ENCODE data around the gene ADK. TPM values are rescaled to one million over a fixed set of nuclear protein-coding genes. Genes with fewer than 3 reads are reported as not detected.

ADK gene
- total and polyA plus RNA-seq, 2 of the 4 experiments (the other 2 are of a cell fraction): 30.6 to 40.9 TPM

DNA sequence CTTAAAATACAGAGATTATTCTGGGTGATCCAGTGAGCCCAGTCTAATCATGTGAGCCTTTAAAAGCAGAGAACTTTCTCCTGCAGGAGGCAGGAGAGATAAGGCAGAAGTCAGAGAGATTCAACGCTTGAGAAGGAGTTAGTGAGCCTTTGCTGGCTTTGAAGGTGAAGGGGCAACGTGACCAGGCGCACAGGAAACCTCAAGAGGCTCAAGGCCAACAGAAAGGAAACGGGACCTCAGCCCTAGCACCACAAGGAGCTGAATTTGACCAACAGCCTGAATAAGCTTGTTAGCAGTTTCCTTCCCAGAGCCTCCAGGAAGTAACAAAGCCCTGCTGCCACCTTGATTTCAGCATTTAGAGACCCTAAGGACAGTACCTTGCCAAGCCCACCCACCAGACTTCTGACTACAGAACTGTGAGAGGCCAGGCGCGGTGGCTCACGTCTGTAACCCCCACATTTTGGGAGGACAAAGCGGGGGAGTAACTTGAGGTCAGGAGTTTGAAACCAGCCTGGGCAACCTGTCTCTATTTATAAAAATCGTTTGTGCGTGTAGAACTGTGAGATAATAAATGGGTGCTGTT, 588.1 kb downstream of the ADK start:
- H3K79me1 ChIP-seq (ENCODE audit: low read depth in 1 of 2, low read length in 2 of 2): no peaks in the 10 kb centered on the region
- H3K9me1 ChIP-seq (ENCODE audit: insufficient read depth, low read length): peaks cover 6% of the 10 kb centered on the region; the same call in 1 of the 2 replicates
- no peak overlapping the region for H3K18ac ChIP-seq (ENCODE audit: low read depth, low read length)
- no peak overlapping the region for H2AK5ac ChIP-seq (ENCODE audit: low read depth, low read length)
- no peak overlapping the region for H3K4me2 ChIP-seq (ENCODE audit: low read depth, low read length)
- no peaks in the 10 kb centered on the region for H3K9me3 ChIP-seq (ENCODE audit: control insufficient read depth, insufficient read depth, low read length)
- H3K9ac ChIP-seq (ENCODE audit: low read depth, low read length): no peak overlapping the region
- ChIA-PET CTCF (interaction anchor here (0.7 to 1.2 kb wide), 2 partner anchors 9 to 585 kb away, joined by 3 read pairs; no protein-coding TSS in a partner anchor), POLR2A (ENCODE audit: unreplicated experiment) (interaction anchor here (0.7 kb wide), 1 partner anchor 311 kb away, joined by 3 read pairs; no protein-coding TSS in a partner anchor)
- H4K91ac ChIP-seq (ENCODE audit: insufficient read depth, low read depth, low read length): no peak overlapping the region
- H3K23ac ChIP-seq (ENCODE audit: low read depth, low read length): no peak overlapping the region
- no TSS peak for BruUV-seq (replicated peaks)
- 80% methylated on average over 3 of the region's 10 CpGs; no CpG with 5 or more reads in 1 of the 2 experiments for WGBS, 2 experiments (ENCODE audit: extremely low coverage in 2 of 2, insufficient read length in 1 of 2)
- H4K5ac ChIP-seq (ENCODE audit: low read depth, low read length): no peak overlapping the region
- H3K56ac ChIP-seq (ENCODE audit: extremely low read depth, insufficient read depth, low read length): no peak overlapping the region
- no peak overlapping the region for H2BK20ac ChIP-seq (ENCODE audit: low read depth, low read length)
- no peak overlapping the region for H4K8ac ChIP-seq (ENCODE audit: low read depth in 2 of 2, low read length in 2 of 2)
- no peak for ATAC-seq (ENCODE audit: low read depth)
- intact Hi-C loops (cut with micrococcal nuclease) (no loop called here), dilution Hi-C loops (cut with HindIII; ENCODE audit: low sequenced_read_pairs, unreplicated experiment) (no loop called here), in situ Hi-C loops (cut with MboI; ENCODE audit: low sequenced_read_pairs) (no loop called here)
- H2AFZ ChIP-seq (replicated peaks; ENCODE audit: low read length, poor library complexity): peak overlapping the region; percentile 9
- H2BK15ac ChIP-seq (ENCODE audit: low read depth, low read length): no peak overlapping the region
- no peaks in the 10 kb centered on the region for H4K20me1 ChIP-seq (ENCODE audit: insufficient read depth, low read length)
- H3K4ac ChIP-seq (ENCODE audit: low read depth, low read length): no peak overlapping the region
- H3K4me3 ChIP-seq (ENCODE audit: insufficient read depth, low read depth, low read length): no peak overlapping the region
- TF ChIP-seq CHD1 (IDR thresholded peaks at IDR 0.05; ENCODE audit: low read depth, low read length) (no peak), POLR2A (IDR thresholded peaks at IDR 0.05; ENCODE audit: low read depth, low read length) (no peak), NFE2L2 (IDR thresholded peaks at IDR 0.05; ENCODE audit: low read depth, low read length) (no peak), RAD21 (IDR thresholded peaks at IDR 0.05; ENCODE audit: low read length) (peak; percentile 44), MXI1 (IDR thresholded peaks at IDR 0.05; ENCODE audit: borderline replicate concordance, low read depth, low read length) (no peak), MAFK (IDR thresholded peaks at IDR 0.05; ENCODE audit: low read depth, low read length) (no peak), SMC3 (IDR thresholded peaks at IDR 0.05; ENCODE audit: low read depth, low read length) (peak; percentile 25; the same call in 1 of the 2 replicates), CEBPB (IDR thresholded peaks at IDR 0.05; ENCODE audit: low read depth, low read length) (no peak), RFX5 (IDR thresholded peaks at IDR 0.05; ENCODE audit: low read depth, low read length) (no peak), RCOR1 (IDR thresholded peaks at IDR 0.05; ENCODE audit: insufficient replicate concordance, low read length) (no peak)
- TF ChIP-seq, protein P1, sequence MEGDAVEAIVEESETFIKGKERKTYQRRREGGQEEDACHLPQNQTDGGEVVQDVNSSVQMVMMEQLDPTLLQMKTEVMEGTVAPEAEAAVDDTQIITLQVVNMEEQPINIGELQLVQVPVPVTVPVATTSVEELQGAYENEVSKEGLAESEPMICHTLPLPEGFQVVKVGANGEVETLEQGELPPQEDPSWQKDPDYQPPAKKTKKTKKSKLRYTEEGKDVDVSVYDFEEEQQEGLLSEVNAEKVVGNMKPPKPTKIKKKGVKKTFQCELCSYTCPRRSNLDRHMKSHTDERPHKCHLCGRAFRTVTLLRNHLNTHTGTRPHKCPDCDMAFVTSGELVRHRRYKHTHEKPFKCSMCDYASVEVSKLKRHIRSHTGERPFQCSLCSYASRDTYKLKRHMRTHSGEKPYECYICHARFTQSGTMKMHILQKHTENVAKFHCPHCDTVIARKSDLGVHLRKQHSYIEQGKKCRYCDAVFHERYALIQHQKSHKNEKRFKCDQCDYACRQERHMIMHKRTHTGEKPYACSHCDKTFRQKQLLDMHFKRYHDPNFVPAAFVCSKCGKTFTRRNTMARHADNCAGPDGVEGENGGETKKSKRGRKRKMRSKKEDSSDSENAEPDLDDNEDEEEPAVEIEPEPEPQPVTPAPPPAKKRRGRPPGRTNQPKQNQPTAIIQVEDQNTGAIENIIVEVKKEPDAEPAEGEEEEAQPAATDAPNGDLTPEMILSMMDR (conservative IDR thresholded peaks at IDR 0.05; ENCODE audit: low read depth, low read length): peak; percentile 39
- TF ChIP-seq, protein P2, sequence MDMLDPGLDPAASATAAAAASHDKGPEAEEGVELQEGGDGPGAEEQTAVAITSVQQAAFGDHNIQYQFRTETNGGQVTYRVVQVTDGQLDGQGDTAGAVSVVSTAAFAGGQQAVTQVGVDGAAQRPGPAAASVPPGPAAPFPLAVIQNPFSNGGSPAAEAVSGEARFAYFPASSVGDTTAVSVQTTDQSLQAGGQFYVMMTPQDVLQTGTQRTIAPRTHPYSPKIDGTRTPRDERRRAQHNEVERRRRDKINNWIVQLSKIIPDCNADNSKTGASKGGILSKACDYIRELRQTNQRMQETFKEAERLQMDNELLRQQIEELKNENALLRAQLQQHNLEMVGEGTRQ (IDR thresholded peaks at IDR 0.05; ENCODE audit: low read depth, low read length): no peak
- TF ChIP-seq, protein P3, sequence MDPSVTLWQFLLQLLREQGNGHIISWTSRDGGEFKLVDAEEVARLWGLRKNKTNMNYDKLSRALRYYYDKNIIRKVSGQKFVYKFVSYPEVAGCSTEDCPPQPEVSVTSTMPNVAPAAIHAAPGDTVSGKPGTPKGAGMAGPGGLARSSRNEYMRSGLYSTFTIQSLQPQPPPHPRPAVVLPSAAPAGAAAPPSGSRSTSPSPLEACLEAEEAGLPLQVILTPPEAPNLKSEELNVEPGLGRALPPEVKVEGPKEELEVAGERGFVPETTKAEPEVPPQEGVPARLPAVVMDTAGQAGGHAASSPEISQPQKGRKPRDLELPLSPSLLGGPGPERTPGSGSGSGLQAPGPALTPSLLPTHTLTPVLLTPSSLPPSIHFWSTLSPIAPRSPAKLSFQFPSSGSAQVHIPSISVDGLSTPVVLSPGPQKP (IDR thresholded peaks at IDR 0.05; ENCODE audit: borderline replicate concordance, low read depth, low read length): no peak
- DNase-seq: peak; percentile 16
- no peak overlapping the region for H2AK9ac ChIP-seq (replicated peaks; ENCODE audit: low read depth, low read length, poor library complexity)
- no peaks in the 10 kb centered on the region for H3K4me1 ChIP-seq (ENCODE audit: control insufficient read depth, insufficient read depth, low read length)
- H2BK120ac ChIP-seq (ENCODE audit: low read depth, low read length): no peak overlapping the region
- no peak overlapping the region for H2BK5ac ChIP-seq (ENCODE audit: low read depth, low read length, poor library complexity, severe bottlenecking)
- no peaks in the 10 kb centered on the region for H3K36me3 ChIP-seq (ENCODE audit: control insufficient read depth, insufficient read depth, low read length)
- no peak overlapping the region for H3K27ac ChIP-seq (ENCODE audit: insufficient read depth, low read length)
- H3K27me3 ChIP-seq (ENCODE audit: control insufficient read depth, insufficient read depth, low read length): no peaks in the 10 kb centered on the region
- no peak overlapping the region for H3K14ac ChIP-seq (replicated peaks; ENCODE audit: low read depth, low read length)

All from IMR-90 (cell line).